Duodenal mucosa (tissue), 2 donors: ENCODE results near the gene WASF1.

Experiments used
- H3K27ac ChIP-seq: one replicate; pipeline ENCODE4 v1.7.0; 2013; ENCODE audit warnings: low read depth, low read length
- H3K27me3 ChIP-seq, 2 donors: one replicate each; pipeline ENCODE4 v1.7.0; 2013; ENCODE audit warnings: low read length in 2 of 2, control low read depth in 1 of 2; ENCODE audit not compliant: insufficient read depth in 2 of 2, control insufficient read depth in 1 of 2
- H3K36me3 ChIP-seq, 2 donors: one replicate each; pipeline ENCODE4 v1.7.0; 2013; ENCODE audit warnings: low read length in 2 of 2, control low read depth in 1 of 2; ENCODE audit not compliant: insufficient read depth in 2 of 2, control insufficient read depth in 1 of 2
- H3K4me1 ChIP-seq, 2 donors: one replicate each; pipeline ENCODE4 v1.7.0; 2013; ENCODE audit warnings: low read length in 2 of 2, control low read depth in 1 of 2; ENCODE audit not compliant: insufficient read depth in 2 of 2, control insufficient read depth in 1 of 2
- H3K4me3 ChIP-seq, 2 donors: one replicate each; pipeline ENCODE4 v1.7.0; 2013; ENCODE audit warnings: low read length in 2 of 2, low read depth in 1 of 2
- H3K9ac ChIP-seq, 2 donors: one replicate each; pipeline ENCODE4 v1.7.0; 2013; ENCODE audit warnings: low read length in 2 of 2, low read depth in 1 of 2
- H3K9me3 ChIP-seq, 2 donors: one replicate each; pipeline ENCODE4 v1.7.0; 2013; ENCODE audit warnings: low read length in 2 of 2, control low read depth in 1 of 2; ENCODE audit not compliant: control insufficient read depth in 1 of 2

WASF1 gene

DNA sequence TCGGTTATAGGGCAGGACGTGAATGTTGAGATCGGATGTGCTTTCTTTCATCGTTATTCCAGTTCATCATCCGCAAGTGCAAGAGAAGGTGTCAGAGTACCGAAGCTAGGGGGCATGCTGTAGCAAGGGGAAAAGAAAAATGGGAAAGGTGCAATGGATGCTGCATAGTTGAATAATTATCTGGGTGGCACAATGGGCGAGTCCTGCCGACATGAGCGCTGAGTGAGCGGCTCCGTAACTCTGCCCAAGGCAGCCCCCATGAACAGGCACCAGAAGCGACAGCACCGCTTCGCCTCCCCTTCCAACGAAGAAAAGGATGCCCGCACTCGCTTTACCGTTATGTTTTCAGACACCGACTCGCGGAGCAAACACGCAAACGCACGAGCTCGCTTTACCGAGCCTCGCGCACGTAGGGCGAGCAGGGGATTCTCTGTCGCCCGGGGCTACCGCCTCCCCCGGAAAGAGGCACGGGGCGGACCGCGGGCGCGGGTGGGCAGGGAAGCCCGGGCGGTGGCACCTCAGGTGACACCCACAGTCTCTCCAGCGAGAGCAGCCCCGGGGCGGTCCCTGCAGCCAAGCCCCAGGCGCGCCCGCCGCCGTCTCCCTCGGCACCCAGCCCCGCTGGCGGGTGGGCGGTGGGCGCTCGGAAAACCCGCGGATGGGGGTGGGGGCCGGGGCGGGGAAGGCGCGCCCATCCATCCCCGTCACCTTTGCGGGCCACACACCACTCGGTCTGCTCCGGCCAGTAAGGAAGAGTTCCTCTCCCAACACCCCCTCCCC is 654 bp downstream of the WASF1 start:
- no peak overlapping the region for H3K27ac ChIP-seq
- peak overlapping the region; percentile 22 to 52 for H3K9ac ChIP-seq
- H3K9me3 ChIP-seq: no peaks in the 10 kb centered on the region
- peaks cover 28 to 33% of the 10 kb centered on the region in 2 donors for H3K4me1 ChIP-seq
- H3K36me3 ChIP-seq: no peaks in the 10 kb centered on the region
- H3K4me3 ChIP-seq: peak overlapping the region; percentile 98 to 100
- H3K27me3 ChIP-seq: no peaks in the 10 kb centered on the region

DNA sequence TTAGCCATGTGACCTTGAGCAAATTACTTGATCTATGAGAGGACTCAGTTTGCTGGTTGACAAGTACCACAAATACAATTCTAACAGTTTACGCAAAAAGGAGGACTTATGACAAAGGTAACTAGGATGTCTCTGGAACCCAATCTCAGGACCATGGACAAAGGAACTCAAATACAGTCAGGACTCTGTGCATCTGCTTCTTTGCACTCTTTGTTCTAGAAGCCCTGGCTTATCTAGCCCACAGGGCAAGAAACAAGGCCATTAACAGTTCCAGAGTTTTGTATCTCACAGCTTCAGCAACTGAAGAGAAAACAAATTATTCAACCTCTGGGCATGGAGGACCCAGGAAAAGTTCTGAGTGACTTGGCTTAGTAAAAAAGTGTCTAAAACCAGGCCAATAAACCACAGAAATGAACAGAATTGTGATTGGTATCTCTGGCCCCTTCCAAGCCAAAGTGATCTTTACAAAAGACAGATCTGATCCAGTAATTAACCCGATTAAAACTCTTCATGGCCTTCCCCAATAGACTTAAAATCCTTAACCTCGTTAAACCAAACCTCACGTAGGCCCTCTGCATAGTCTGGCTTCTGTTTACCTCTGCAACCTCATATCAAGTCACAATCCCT is 5.9 kb downstream of the WASF1 start:
- H3K4me1 ChIP-seq: peaks cover 3 to 5% of the 10 kb centered on the region in 2 donors
- no peak overlapping the region for H3K27ac ChIP-seq

DNA sequence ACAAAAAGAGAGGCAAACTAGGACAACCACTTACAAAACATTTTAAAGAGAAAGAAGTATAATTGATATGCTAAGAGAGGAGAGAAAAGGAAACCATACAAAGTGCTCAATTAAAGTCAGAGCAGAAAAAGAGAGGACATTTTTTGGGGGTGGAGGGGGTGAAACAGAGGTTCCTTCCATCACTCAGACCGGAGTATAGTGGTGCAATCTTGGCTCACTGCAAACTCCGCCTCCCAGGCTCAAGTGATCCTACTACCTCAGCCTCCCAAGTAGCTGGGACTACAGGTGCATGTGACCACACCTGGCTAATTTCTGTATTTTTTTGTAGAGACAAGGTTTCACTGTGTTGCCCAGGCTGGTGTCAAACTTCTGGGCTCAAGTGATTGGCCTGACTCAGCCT is 9.4 kb downstream of the WASF1 start:
- Histone ChIP-seq H3K27me3 (peaks cover 2 to 5% of the 10 kb centered on the region in 2 donors), H3K27ac (no peak overlapping the region), H3K9me3 (no peaks in the 10 kb centered on the region), H3K4me1 (no peaks in the 10 kb centered on the region), H3K36me3 (no peaks in the 10 kb centered on the region), H3K4me3 (no peak overlapping the region), H3K9ac (no peak overlapping the region)

More for the DNA sequence above, 5.9 kb downstream of the WASF1 start:
- H3K4me3 ChIP-seq: no peak overlapping the region
- no peak overlapping the region for H3K9ac ChIP-seq
- H3K9me3 ChIP-seq: no peaks in the 10 kb centered on the region
- H3K36me3 ChIP-seq: no peaks in the 10 kb centered on the region
- H3K27me3 ChIP-seq: peaks cover 0 to 5% of the 10 kb centered on the region in 2 donors

DNA sequence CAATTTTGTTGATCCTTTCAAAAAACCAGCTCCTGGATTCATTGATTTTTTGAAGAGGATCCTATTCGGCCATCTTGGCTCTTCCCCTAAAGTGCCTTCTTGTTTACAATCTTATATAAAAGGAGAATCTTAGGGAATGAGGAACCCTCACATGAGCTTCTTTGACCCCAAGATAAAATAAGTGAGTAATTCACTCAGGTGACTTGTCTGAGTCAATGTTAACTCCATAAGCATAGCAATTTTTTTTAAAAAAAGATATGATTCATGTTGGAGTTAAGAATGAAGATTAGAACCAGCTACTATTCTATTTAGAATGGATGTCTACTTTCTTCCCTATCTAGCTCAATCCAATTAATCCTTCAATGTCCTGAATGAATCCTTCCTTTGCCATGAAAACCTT is 21.0 kb downstream of the WASF1 start:
- Histone ChIP-seq H3K27ac (no peak overlapping the region), H3K27me3 (no peaks in the 10 kb centered on the region), H3K4me3 (no peak overlapping the region), H3K9me3 (no peaks in the 10 kb centered on the region), H3K4me1 (no peaks in the 10 kb centered on the region), H3K9ac (no peak overlapping the region), H3K36me3 (no peaks in the 10 kb centered on the region)

DNA sequence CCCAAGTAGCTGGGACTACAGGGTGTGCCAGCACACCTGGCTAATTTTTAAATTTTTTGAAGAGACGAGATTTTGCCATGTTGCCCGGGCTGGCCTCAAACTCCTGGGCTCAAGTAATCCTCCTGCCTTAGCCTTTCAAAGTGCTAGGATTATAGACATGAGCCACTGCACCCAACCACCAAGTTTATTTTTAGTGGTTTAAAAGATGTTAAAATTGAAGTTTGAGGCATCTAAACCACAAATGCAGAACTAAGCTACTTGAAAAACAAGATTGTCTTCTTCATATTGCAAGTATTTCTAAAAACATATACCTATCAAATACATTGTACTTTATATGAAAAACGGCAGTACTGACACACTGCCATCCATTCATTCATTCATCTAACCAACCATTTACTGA is 31.6 kb downstream of the WASF1 start:
- Histone ChIP-seq H3K27ac (no peak overlapping the region), H3K27me3 (no peaks in the 10 kb centered on the region), H3K9me3 (no peaks in the 10 kb centered on the region), H3K36me3 (no peaks in the 10 kb centered on the region), H3K4me1 (no peaks in the 10 kb centered on the region), H3K9ac (no peak overlapping the region), H3K4me3 (no peak overlapping the region)

DNA sequence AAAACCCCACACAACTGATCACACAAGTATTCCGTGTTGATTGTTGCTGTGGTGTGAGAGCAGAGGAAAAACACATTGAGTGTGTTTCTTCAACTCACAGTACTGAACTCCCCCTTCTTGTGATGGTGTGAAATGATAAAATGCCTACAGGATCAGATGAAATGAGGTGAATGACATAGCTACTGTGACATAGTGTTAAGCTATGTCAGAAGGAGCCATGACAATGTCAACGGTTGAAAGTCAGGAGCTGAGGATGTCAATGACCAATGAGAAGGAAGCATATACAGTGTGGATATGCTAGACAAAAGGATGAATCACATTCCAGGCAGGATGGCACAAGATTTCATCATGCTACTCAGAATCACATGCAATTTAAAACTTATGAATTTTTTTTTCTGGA is 38.8 kb downstream of the WASF1 start:
- H3K27ac ChIP-seq: no peak overlapping the region
- H3K4me1 ChIP-seq: no peaks in the 10 kb centered on the region
- no peak overlapping the region for H3K9ac ChIP-seq
- peaks cover 0 to 8% of the 10 kb centered on the region in 2 donors for H3K9me3 ChIP-seq
- H3K36me3 ChIP-seq: no peaks in the 10 kb centered on the region
- H3K4me3 ChIP-seq: no peak overlapping the region
- no peaks in the 10 kb centered on the region for H3K27me3 ChIP-seq

DNA sequence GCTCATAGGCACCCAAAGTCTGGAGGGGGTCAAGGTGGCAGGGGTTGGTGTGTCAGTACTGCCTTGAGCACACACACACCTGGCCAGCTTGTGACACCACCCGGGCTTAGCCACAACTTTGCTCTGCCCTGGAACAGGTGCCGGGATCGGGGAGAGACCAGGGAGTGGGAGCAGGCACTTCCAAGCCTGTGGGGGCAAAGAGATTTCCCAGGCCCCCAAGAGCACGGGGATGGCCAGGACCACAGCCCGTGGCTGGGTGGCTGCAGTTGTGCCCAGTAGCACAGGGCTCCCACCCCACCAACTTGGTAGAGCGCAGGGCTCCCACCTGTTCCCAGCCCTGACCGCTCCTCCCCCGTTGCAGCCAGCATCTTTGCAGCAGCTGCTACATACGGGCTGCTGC is 40.4 kb downstream of the WASF1 start:
- Histone ChIP-seq H3K27me3 (no peaks in the 10 kb centered on the region), H3K27ac (no peak overlapping the region), H3K9me3 (peaks cover 0 to 8% of the 10 kb centered on the region in 2 donors), H3K36me3 (no peaks in the 10 kb centered on the region), H3K4me1 (no peaks in the 10 kb centered on the region), H3K4me3 (no peak overlapping the region), H3K9ac (no peak overlapping the region)

DNA sequence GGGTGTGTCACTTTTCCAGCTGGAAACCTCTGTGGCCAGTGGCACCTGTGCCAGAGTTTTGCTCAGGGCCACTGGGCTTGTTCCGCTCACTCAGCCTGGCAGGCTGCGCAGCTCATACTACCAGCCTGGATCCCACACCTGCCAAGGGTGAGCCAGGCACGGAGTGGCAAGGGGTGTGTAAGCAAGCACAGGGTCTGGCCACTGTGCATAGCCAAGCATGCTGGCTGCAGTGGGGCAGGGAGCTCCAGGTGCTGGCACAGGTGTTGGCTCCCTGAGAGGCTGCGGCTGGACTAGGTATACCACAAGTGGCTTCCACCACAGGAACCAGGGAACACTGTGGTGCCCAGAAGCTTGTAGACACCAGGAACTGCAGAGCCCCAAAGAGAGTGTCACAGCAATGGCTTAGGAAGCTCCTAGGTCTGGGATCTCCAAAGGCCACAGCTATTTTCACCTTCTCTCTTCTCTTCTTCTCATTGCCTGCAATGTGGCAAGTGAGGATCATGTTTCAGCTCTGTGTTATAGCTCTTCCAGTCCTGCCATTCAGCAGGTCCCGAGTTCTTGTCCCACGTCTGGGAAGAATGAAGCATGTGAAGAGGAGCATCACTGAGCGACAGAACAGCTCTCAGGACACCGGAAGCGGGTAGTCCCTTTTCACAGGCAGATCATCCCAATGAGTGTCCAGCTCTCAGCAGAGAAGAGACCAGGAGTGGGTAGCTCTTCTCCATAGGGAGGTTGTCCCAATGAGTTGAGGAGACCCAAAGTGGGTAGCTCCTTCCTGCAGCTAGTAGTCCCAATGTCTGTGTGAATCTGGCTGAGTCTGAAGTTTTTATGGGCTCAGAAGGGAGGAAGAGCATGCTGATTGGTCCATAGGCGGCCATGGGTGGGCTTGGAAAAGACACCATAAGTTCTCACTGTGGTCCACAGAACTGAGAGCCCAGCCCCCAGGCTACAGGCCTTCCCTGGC is 41.3 kb downstream of the WASF1 start:
- H3K27ac ChIP-seq: no peak overlapping the region
- H3K4me1 ChIP-seq: no peaks in the 10 kb centered on the region
- H3K9me3 ChIP-seq: peaks cover 0 to 8% of the 10 kb centered on the region in 2 donors
- no peaks in the 10 kb centered on the region for H3K27me3 ChIP-seq
- no peak overlapping the region for H3K9ac ChIP-seq
- H3K4me3 ChIP-seq: no peak overlapping the region
- H3K36me3 ChIP-seq: no peaks in the 10 kb centered on the region

DNA sequence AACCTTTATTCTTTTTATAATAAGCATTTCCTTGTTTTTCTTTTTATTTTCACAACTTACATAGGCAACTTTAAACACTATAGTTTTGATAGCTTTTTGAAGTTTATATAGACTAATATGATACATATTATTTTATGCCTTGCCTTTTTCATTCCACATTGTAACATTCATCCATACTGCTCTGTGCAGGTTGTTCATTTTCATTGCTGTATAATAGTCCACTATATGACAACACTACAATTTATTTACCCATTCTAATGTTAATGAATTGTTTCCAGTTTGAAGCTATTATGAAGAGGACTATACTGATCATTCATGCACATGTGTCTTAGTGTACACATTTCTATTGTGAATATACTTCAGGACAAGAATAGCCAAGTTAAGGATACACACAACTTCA is 49.1 kb downstream of the WASF1 start:
- Histone ChIP-seq H3K4me3 (no peak overlapping the region), H3K9me3 (no peaks in the 10 kb centered on the region), H3K4me1 (no peaks in the 10 kb centered on the region), H3K9ac (no peak overlapping the region), H3K27me3 (no peaks in the 10 kb centered on the region), H3K36me3 (no peaks in the 10 kb centered on the region), H3K27ac (no peak overlapping the region)

DNA sequence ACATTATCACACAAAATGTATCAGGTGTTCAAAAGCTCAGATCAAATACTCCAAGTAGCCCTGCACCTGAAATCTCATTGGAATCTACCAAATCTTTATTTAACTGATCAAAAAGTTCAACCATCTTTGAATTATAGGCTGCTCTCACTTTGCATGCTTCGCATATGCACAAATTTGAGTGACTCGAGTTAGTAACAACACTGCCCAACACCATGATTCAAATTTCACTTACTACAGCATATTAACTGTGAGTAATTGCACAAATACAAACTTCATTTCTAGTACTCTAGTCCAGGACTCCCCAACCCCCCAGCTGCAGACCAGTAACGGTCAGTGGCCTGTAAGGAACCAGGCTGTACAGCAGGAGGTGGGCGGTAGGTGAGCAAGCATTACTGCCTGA is 51.1 kb downstream of the WASF1 start:
- H3K9me3 ChIP-seq: no peaks in the 10 kb centered on the region
- no peak overlapping the region for H3K9ac ChIP-seq
- H3K4me1 ChIP-seq: no peaks in the 10 kb centered on the region
- no peaks in the 10 kb centered on the region for H3K27me3 ChIP-seq
- H3K27ac ChIP-seq: no peak overlapping the region
- no peaks in the 10 kb centered on the region for H3K36me3 ChIP-seq
- no peak overlapping the region for H3K4me3 ChIP-seq
